Right lobe of liver (tissue), 6 donors: ENCODE results near the gene DIRAS2. TPM values are rescaled to one million over a fixed set of nuclear protein-coding genes. Genes with fewer than 3 reads are reported as not detected.

Source experiments
- ATAC-seq, 4 donors: fragments of 200-7000 bp; cut with Tn5 transposase; one replicate each; pipeline ENCODE4 v1.9.1; 2020; ENCODE audit warnings: mild to moderate bottlenecking in 4 of 4, moderate library complexity in 4 of 4
- DNase-seq, 3 donors: peaks; one replicate each; pipeline ENCODE4 v3.0.0-alpha.2; 2020
- H3K27ac ChIP-seq, 3 donors: fragments of 200-600 bp; one replicate each; pipeline ENCODE4 v1.8.0; 2022
- H3K27me3 ChIP-seq, 2 donors: fragments of 200-600 bp; one replicate each; pipeline ENCODE4 v1.8.0; 2022
- H3K36me3 ChIP-seq, 4 donors: fragments of 200-600 bp; sonication (generic) in 1 of 4; one replicate each; pipeline versions ENCODE4 v1.5.1 to v1.8.0; 2017 to 2022; ENCODE audit warnings: control low read depth in 1 of 4
- H3K4me1 ChIP-seq, 4 donors: fragments of 200-600 bp; sonication (generic) in 1 of 4; one replicate each; pipeline versions ENCODE4 v1.5.1 to v1.8.0; 2017 to 2022; ENCODE audit warnings: control low read depth in 1 of 4
- H3K4me3 ChIP-seq, 3 donors: fragments of 200-600 bp; one replicate each; pipeline ENCODE4 v1.8.0; 2022
- H3K9me3 ChIP-seq, 4 donors: fragments of 200-600 bp; sonication (generic) in 1 of 4; one replicate each; pipeline versions ENCODE4 v1.5.1 to v1.8.0; 2017 to 2022; ENCODE audit warnings: control low read depth in 1 of 4
- POLR2A ChIP-seq: fragments of 450-650 bp; IDR thresholded peaks from one replicate; pipeline ENCODE4 v1.6.1; 2017; ENCODE audit warnings: antibody characterized with exemption, mild to moderate bottlenecking
- WGBS: methylation state at CpG from one replicate; pipeline ENCODE4 v1.1.6; 2018; ENCODE audit warnings: low coverage, low lambda C conversion rate; ENCODE audit not compliant: insufficient coverage; ENCODE audit errors: missing lambda C conversion rate; 5-methylcytosine and 5-hydroxymethylcytosine counted together
- intact Hi-C, 2 donors: fragments of 100-400 bp; cut with DNase I; formaldehyde crosslinking; loops; one replicate each; pipeline versions ENCODE4 v1.11.2 to v1.14.1; 2022
- total RNA-seq, 6 experiments: library from RNA; depleted of rRNA in 2 of 6; stranded (reverse); fragments of >200 nt in 2 of 6; fragmentation: NEBNext Ultra II Directional in 3 of 6; extraction: Animal tissue kit (Norgen Biotek cat#: 25700) in 3 of 6; gene quantifications; one replicate each; pipeline versions ENCODE4 v1.1.0 to v1.2.4, GENCODE V29; 2016 to 2023
- TF ChIP-seq, protein P1 (sequence below), 4 donors: fragments of 200-600 bp in 3 of 4; fragments of 450-650 bp in 1 of 4; IDR thresholded peaks; one replicate each; pipeline versions ENCODE4 v1.5.1 to v1.8.0; 2016 to 2022; ENCODE audit warnings: antibody characterized with exemption in 4 of 4, mild to moderate bottlenecking in 2 of 4
- donor health status: DM: no; HTN: yes; CAD: no.
- donor health status: DM: no; HTN: no; CAD: no.
- donor health status: DM: no; HTN: no; CAD: no.
- donor health status: DM: no; HTN: yes; CAD: no.
- donor health status: DM: no; HTN: yes; CAD: no.

DIRAS2 gene
- total RNA-seq, 6 experiments from 2014 or later, result 0.11 to 2.2 (median 0.47) TPM; not detected in 1

DNA sequence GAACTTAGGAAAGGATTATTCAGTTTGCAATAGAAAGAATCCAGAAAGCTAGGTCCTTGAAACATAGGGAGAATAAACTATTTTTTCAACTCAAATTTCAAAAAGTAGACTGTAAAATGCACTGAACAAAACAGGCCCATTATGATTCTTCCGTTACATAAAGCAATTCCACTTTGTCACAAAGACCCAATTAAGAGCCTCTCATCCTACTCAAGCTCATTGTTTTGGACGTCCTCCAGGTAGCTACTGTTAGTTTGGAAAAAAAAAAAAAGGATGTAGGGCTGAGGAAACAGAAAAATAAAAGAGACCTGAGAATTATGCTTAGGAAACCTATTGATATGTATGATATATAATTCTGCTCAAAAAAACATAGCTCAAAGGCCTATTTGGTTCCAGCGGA lies 74.0 kb downstream of the DIRAS2 start:
- no peaks in the 10 kb centered on the region for H3K9me3 ChIP-seq
- ATAC-seq (no peak), DNase-seq (no peak)
- TF ChIP-seq, protein P1, sequence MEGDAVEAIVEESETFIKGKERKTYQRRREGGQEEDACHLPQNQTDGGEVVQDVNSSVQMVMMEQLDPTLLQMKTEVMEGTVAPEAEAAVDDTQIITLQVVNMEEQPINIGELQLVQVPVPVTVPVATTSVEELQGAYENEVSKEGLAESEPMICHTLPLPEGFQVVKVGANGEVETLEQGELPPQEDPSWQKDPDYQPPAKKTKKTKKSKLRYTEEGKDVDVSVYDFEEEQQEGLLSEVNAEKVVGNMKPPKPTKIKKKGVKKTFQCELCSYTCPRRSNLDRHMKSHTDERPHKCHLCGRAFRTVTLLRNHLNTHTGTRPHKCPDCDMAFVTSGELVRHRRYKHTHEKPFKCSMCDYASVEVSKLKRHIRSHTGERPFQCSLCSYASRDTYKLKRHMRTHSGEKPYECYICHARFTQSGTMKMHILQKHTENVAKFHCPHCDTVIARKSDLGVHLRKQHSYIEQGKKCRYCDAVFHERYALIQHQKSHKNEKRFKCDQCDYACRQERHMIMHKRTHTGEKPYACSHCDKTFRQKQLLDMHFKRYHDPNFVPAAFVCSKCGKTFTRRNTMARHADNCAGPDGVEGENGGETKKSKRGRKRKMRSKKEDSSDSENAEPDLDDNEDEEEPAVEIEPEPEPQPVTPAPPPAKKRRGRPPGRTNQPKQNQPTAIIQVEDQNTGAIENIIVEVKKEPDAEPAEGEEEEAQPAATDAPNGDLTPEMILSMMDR (IDR thresholded peaks at IDR 0.05), result no peak
- no peak for TF ChIP-seq POLR2A
- no peak overlapping the region for H3K4me3 ChIP-seq
- no peaks in the 10 kb centered on the region for H3K27me3 ChIP-seq
- H3K4me1 ChIP-seq, result no peaks in the 10 kb centered on the region
- no peak overlapping the region for H3K27ac ChIP-seq
- WGBS, result 71% methylated on average over 3 of the region's 3 CpGs
- intact Hi-C loops, result no loop called here
- no peaks in the 10 kb centered on the region for H3K36me3 ChIP-seq

DNA sequence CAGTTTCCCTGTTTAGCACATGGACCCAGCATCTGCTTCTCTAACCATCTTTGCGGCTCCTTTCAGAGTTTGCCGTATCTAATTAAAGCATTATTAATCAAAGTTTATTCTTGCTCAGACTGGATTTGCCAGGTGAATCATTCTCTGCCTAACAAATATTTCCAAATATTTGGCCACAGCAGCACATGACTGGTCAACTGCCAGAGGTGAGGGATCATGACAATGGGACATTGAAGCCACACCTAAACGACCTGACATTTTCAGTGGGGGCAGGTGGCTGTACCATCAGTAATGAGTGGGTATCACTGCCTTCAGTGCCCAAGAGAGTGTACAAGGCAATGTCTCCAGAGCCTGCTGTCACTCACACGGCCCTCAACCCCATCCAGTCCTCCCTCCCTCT lies 80.4 kb downstream of the DIRAS2 start:
- no peak overlapping the region for H3K4me3 ChIP-seq
- ATAC-seq (peak in 3 of 4 donors; percentile 20 to 75 (median 64)), DNase-seq (peak in 1 of 3 donors; percentile 28)
- H3K27ac ChIP-seq, result no peak overlapping the region
- intact Hi-C loops, result no loop called here
- WGBS, result 42% methylated on average over 4 of the region's 4 CpGs
- H3K27me3 ChIP-seq, result no peaks in the 10 kb centered on the region
- no peaks in the 10 kb centered on the region for H3K4me1 ChIP-seq
- H3K9me3 ChIP-seq, result no peaks in the 10 kb centered on the region
- H3K36me3 ChIP-seq, result no peaks in the 10 kb centered on the region
- TF ChIP-seq, protein P1 (IDR thresholded peaks at IDR 0.05), result no peak
- no peak for TF ChIP-seq POLR2A

Other genes with a start within 250 kb of the DIRAS2 start
- gene SYK, start 159.0 kb upstream of the DIRAS2 start, total RNA-seq, result 10 to 100 TPM in 1 of 6 experiments, 1 to 10 TPM in 5; 3.0 to 10.9 (median 3.7) TPM